PC-9 (cell line): Measurements from ENCODE around the gene PLA2G2E. TPM values are rescaled to one million over a fixed set of nuclear protein-coding genes. Genes with fewer than 3 reads are reported as not detected.

ENCODE experiments used
- BruUV-seq: library from RNA; stranded (reverse); fragments of 400-500 nt; replicated peaks from 2 replicates; lab custom pipeline; 2021; lab: Mats Ljungman, UMichigan
- CTCF ChIA-PET: fragments of 300-600 bp; sonication (Branson Sonifier 250); formaldehyde crosslinking; loops from one replicate; lab custom pipeline; 2022; ENCODE audit warnings: antibody characterized with exemption; lab: Charles Lee
- POLR2A ChIA-PET: fragments of 300-600 bp; sonication (Branson Sonifier 250); formaldehyde crosslinking; loops from one replicate; lab custom pipeline; 2022; ENCODE audit warnings: antibody characterized with exemption; ENCODE audit not compliant: unreplicated experiment; lab: Charles Lee
- DNase-seq, 2 experiments: peaks; one replicate each; pipeline versions ENCODE4 v3.0.0 to v3.0.0-alpha.2; 2015 to 2022; ENCODE audit warnings: mixed read lengths in 1 of 2
- H2AFZ ChIP-seq: fragments of 200-600 bp; sonication (generic); 2 replicates; pipeline ENCODE4 v1.8.1; 2017; ENCODE audit warnings: antibody characterized with exemption
- H3F3A ChIP-seq: fragments of 200-600 bp; sonication (generic); 2 replicates; pipeline ENCODE4 v1.8.1; 2017; ENCODE audit warnings: antibody characterized with exemption, mild to moderate bottlenecking, low read depth; ENCODE audit not compliant: insufficient read depth
- H3K27ac ChIP-seq: fragments of 200-600 bp; sonication (generic); 2 replicates; pipeline ENCODE4 v1.6.1; 2016; ENCODE audit warnings: mixed run types
- H3K27me3 ChIP-seq: fragments of 200-600 bp; sonication (generic); 2 replicates; pipeline ENCODE4 v1.6.1; 2016; ENCODE audit warnings: low read depth, mixed run types; ENCODE audit not compliant: insufficient read depth
- H3K36me3 ChIP-seq: fragments of 200-600 bp; sonication (generic); 2 replicates; pipeline ENCODE4 v1.6.1; 2016; ENCODE audit warnings: low read depth, mixed run types
- H3K4me1 ChIP-seq: fragments of 200-600 bp; sonication (generic); replicated peaks from 2 replicates; pipeline ENCODE4 v1.6.1; 2016; ENCODE audit warnings: mixed run types; ENCODE audit not compliant: insufficient read depth
- H3K4me2 ChIP-seq: fragments of 200-600 bp; sonication (generic); 2 replicates; pipeline ENCODE4 v1.6.1; 2017; ENCODE audit warnings: mixed run types
- H3K4me3 ChIP-seq: fragments of 200-600 bp; sonication (generic); 2 replicates; pipeline ENCODE4 v1.6.1; 2016; ENCODE audit warnings: mixed run types
- H3K79me2 ChIP-seq: fragments of 200-600 bp; sonication (generic); 2 replicates; pipeline ENCODE4 v1.6.1; 2017; ENCODE audit warnings: low read depth, mixed run types
- H3K9me2 ChIP-seq: fragments of 200-600 bp; sonication (generic); 2 replicates; pipeline ENCODE4 v1.8.1; 2017; ENCODE audit warnings: mild to moderate bottlenecking; ENCODE audit not compliant: insufficient read depth
- H3K9me3 ChIP-seq: fragments of 200-600 bp; sonication (generic); 2 replicates; pipeline ENCODE4 v1.8.1; 2016; ENCODE audit warnings: low read depth; ENCODE audit not compliant: insufficient read depth
- H4K20me1 ChIP-seq: fragments of 200-600 bp; sonication (generic); 2 replicates; pipeline ENCODE4 v1.8.1; 2017; ENCODE audit not compliant: insufficient read depth
- CTCF ChIP-seq: fragments of 200-600 bp; sonication (generic); conservative IDR thresholded peaks from 2 replicates; pipeline ENCODE4 v1.6.1; 2017; ENCODE audit warnings: mixed run types, antibody characterized with exemption, mild to moderate bottlenecking, moderate library complexity
- EZH2 ChIP-seq: fragments of 200-600 bp; sonication (generic); IDR thresholded peaks from 2 replicates; pipeline ENCODE4 v1.8.0; 2017; ENCODE audit warnings: antibody characterized with exemption, low read depth
- intact Hi-C: fragments of 100-400 bp; cut with micrococcal nuclease; formaldehyde crosslinking; loops from one replicate; pipeline ENCODE4 v1.10.0; 2022; ENCODE audit not compliant: unreplicated experiment
- total RNA-seq: library from RNA; stranded (reverse); gene quantifications from 2 replicates; pipeline ENCODE4 v1.2.3, GENCODE V29; 2021

PLA2G2E gene
- total RNA-seq, 1 experiment from 2014 or later = not detected

- H3F3A ChIP-seq = no peaks in the 10 kb centered on the region
- H3K27me3 ChIP-seq = no peaks in the 10 kb centered on the region
- POLR2A ChIA-PET = no interaction called here
- peaks cover 19% of the 10 kb centered on the region for H3K4me1 ChIP-seq
- no peaks in the 10 kb centered on the region for H3K9me3 ChIP-seq
- no peak overlapping the region for H3K4me3 ChIP-seq
- no peak for TF ChIP-seq CTCF
- no peak for TF ChIP-seq EZH2
- DNase-seq = no peak
- no peak overlapping the region for H3K27ac ChIP-seq
- no TSS peak for BruUV-seq
- H4K20me1 ChIP-seq = no peaks in the 10 kb centered on the region; the same call in 1 of the 2 replicates
- CTCF ChIA-PET = no interaction called here
- no peaks in the 10 kb centered on the region for H3K36me3 ChIP-seq
- intact Hi-C loops = no loop called here
- peaks cover 20% of the 10 kb centered on the region for H3K79me2 ChIP-seq
- H3K9me2 ChIP-seq = no peaks in the 10 kb centered on the region
- H3K4me2 ChIP-seq = no peak overlapping the region
- no peak overlapping the region for H2AFZ ChIP-seq
Measured at GRCh38 chr1:19879661-19880060, 43.8 kb downstream of the PLA2G2E start.

- Histone ChIP-seq H3K36me3 (no peaks in the 10 kb centered on the region), H3K4me2 (no peak overlapping the region), H3K4me1 (peaks cover 16% of the 10 kb centered on the region), H3F3A (no peaks in the 10 kb centered on the region), H4K20me1 (no peaks in the 10 kb centered on the region; the same call in 1 of the 2 replicates), H3K27me3 (no peaks in the 10 kb centered on the region), H3K9me2 (no peaks in the 10 kb centered on the region), H3K27ac (no peak overlapping the region), H3K79me2 (peaks cover 16% of the 10 kb centered on the region), H2AFZ (no peak overlapping the region), H3K4me3 (no peak overlapping the region), H3K9me3 (no peaks in the 10 kb centered on the region)
- BruUV-seq = no TSS peak
- ChIA-PET CTCF (no interaction called here), POLR2A (no interaction called here)
- TF ChIP-seq CTCF (no peak), EZH2 (no peak)
- DNase-seq = no peak
- intact Hi-C loops = no loop called here
Measured at GRCh38 chr1:19879227-19879626, 44.2 kb downstream of the PLA2G2E start.

GRCh38 chr1:19878637-19878985 is 44.8 kb downstream of the PLA2G2E start:
- H4K20me1 ChIP-seq = no peaks in the 10 kb centered on the region; the same call in 1 of the 2 replicates
- H3K9me2 ChIP-seq = no peaks in the 10 kb centered on the region
- no peaks in the 10 kb centered on the region for H3K9me3 ChIP-seq
- TF ChIP-seq EZH2 (no peak), CTCF (no peak)
- BruUV-seq = no TSS peak
- no peaks in the 10 kb centered on the region for H3K36me3 ChIP-seq
- intact Hi-C loops = no loop called here
- no peak for DNase-seq
- ChIA-PET POLR2A (no interaction called here), CTCF (interaction anchor here (0.6 kb wide), 1 partner anchor 173 kb away, joined by 5 read pairs; no protein-coding TSS in a partner anchor)
- H3F3A ChIP-seq = no peaks in the 10 kb centered on the region
- peaks cover 10% of the 10 kb centered on the region for H3K4me1 ChIP-seq
- H2AFZ ChIP-seq = no peak overlapping the region
- H3K4me3 ChIP-seq = no peak overlapping the region
- H3K27me3 ChIP-seq = no peaks in the 10 kb centered on the region
- H3K79me2 ChIP-seq = peaks cover 10% of the 10 kb centered on the region
- H3K27ac ChIP-seq = no peak overlapping the region
- H3K4me2 ChIP-seq = no peak overlapping the region
